ENCODE measurements around the gene AMY1C. TPM values are rescaled to one million over a fixed set of nuclear protein-coding genes. Genes with fewer than 3 reads are reported as not detected.

AMY1C gene
- total RNA-seq, 4 donors from 2014 or later = not detected

DNA sequence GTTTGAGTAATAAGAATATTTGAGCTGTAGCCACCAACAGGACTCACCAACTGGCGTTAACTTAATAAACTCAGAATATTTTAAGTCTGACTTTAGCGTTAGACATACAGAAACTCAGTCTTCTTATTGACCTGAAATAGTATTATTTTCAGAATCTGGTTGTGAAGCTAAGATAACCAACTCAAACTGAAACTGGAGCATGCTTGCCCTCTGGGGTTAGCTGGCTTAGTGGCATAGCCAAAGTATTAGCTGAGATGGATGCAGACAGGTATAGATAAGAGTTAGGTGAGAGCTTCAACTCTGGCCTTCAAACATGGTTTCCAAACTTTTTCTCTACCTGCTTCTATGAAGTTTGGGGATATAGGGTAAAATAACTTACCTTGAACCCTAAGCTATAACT is 40.5 kb downstream of the AMY1C start:
- Histone ChIP-seq H3K27me3 (no peaks in the 10 kb centered on the region), H3K4me1 (no peaks in the 10 kb centered on the region), H3K4me3 (no peak overlapping the region), H3K9me3 (no peaks in the 10 kb centered on the region), H3K27ac (no peak overlapping the region), H3K36me3 (no peaks in the 10 kb centered on the region)
- no peak for TF ChIP-seq POLR2A (IDR thresholded peaks at IDR 0.05)
- no peak for TF ChIP-seq POLR2AphosphoS5 (IDR thresholded peaks at IDR 0.05)
- TF ChIP-seq, protein P1, sequence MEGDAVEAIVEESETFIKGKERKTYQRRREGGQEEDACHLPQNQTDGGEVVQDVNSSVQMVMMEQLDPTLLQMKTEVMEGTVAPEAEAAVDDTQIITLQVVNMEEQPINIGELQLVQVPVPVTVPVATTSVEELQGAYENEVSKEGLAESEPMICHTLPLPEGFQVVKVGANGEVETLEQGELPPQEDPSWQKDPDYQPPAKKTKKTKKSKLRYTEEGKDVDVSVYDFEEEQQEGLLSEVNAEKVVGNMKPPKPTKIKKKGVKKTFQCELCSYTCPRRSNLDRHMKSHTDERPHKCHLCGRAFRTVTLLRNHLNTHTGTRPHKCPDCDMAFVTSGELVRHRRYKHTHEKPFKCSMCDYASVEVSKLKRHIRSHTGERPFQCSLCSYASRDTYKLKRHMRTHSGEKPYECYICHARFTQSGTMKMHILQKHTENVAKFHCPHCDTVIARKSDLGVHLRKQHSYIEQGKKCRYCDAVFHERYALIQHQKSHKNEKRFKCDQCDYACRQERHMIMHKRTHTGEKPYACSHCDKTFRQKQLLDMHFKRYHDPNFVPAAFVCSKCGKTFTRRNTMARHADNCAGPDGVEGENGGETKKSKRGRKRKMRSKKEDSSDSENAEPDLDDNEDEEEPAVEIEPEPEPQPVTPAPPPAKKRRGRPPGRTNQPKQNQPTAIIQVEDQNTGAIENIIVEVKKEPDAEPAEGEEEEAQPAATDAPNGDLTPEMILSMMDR (IDR thresholded peaks at IDR 0.05) = no peak
- TF ChIP-seq EP300 (IDR thresholded peaks at IDR 0.05; ENCODE audit: low read depth) = no peak
- in situ Hi-C loops (cut with MboI; ENCODE audit: low pct_ligation_motif_present in 1 of 4, low pct_unique_long_range_greater_than_20kb in 1 of 4, low sequenced_read_pairs in 3 of 4) (no loop called here), intact Hi-C loops (cut with DNase I; ENCODE audit: low total_unique reads) (no loop called here)
- 67 to 88% methylated on average over 2 of the region's 2 CpGs for WGBS, 2 donors (ENCODE audit: low coverage in 1 of 2)
- DNase-seq = no peak

Other genes with a start within 250 kb of the AMY1C start
- 100 to 1,000 TPM in 1 of 4 donors, 10 to 100 TPM in 3; 40.4 to 172 (median 70.6) TPM for gene RNPC3, start 224.2 kb upstream of the AMY1C start, total RNA-seq
- gene AMY2B, start 178.3 kb upstream of the AMY1C start, total RNA-seq = 10 to 100 TPM; 11.1 to 34.3 (median 21.1) TPM
- gene AMY2A, start 132.5 kb upstream of the AMY1C start, total RNA-seq = not detected
- not detected for gene AMY1A, start 94.1 kb upstream of the AMY1C start, total RNA-seq
- not detected for gene AMY1B, start 53.7 kb upstream of the AMY1C start, total RNA-seq